Kidney epithelial cell (primary cell): ENCODE results near the gene KNDC1. TPM values are rescaled to one million over a fixed set of nuclear protein-coding genes. Genes with fewer than 3 reads are reported as not detected.

Source experiments
- DNase-seq: peaks from one replicate; pipeline ENCODE4 v3.0.0-alpha.2; 2010; ENCODE audit warnings: low read depth
- H3K27me3 ChIP-seq: 2 replicates; pipeline ENCODE4 v1.6.0; 2011; ENCODE audit warnings: low read length; ENCODE audit not compliant: control insufficient read depth, insufficient read depth
- H3K36me3 ChIP-seq: 2 replicates; pipeline ENCODE4 v1.5.1; 2011; ENCODE audit warnings: low read length; ENCODE audit not compliant: control insufficient read depth, insufficient read depth
- H3K4me3 ChIP-seq: 2 replicates; pipeline ENCODE4 v1.5.1; 2011; ENCODE audit warnings: low read depth, mild to moderate bottlenecking, control low read depth, low read length
- CTCF ChIP-seq: IDR thresholded peaks from 2 replicates; pipeline ENCODE4 v1.5.1; 2011; ENCODE audit warnings: mild to moderate bottlenecking, moderate library complexity, low read length, control low read depth, inconsistent platforms; ENCODE audit not compliant: insufficient read depth, poor library complexity, severe bottlenecking
- total RNA-seq: library from RNA; depleted of rRNA; stranded (reverse); fragments of >200 nt; gene quantifications from 2 replicates; pipeline ENCODE4 v1.2.3, GENCODE V29; 2015

Gene KNDC1
- total RNA-seq, 1 donor from 2014 or later, result 0.13 TPM

- no peak for TF ChIP-seq CTCF
- Histone ChIP-seq H3K36me3 (no peaks in the 10 kb centered on the region), H3K4me3 (no peak overlapping the region), H3K27me3 (peaks cover 62% of the 10 kb centered on the region)
- DNase-seq, result no peak
Observed at GRCh38 chr10:133162178-133162909, 2.3 kb downstream of the KNDC1 start.

GRCh38 chr10:133162910-133163856, 3.2 kb downstream of the KNDC1 start:
- no peak for TF ChIP-seq CTCF
- peaks cover 57% of the 10 kb centered on the region for H3K27me3 ChIP-seq
- DNase-seq, result no peak
- H3K4me3 ChIP-seq, result no peak overlapping the region
- no peaks in the 10 kb centered on the region for H3K36me3 ChIP-seq

GRCh38 chr10:133163889-133164815, 4.1 kb downstream of the KNDC1 start:
- no peak for DNase-seq
- no peak for TF ChIP-seq CTCF
- Histone ChIP-seq H3K27me3 (peaks cover 50% of the 10 kb centered on the region), H3K36me3 (no peaks in the 10 kb centered on the region), H3K4me3 (no peak overlapping the region)

- no peak for DNase-seq
- no peaks in the 10 kb centered on the region for H3K36me3 ChIP-seq
- peaks cover 45% of the 10 kb centered on the region for H3K27me3 ChIP-seq
- no peak for TF ChIP-seq CTCF
- no peak overlapping the region for H3K4me3 ChIP-seq
Observed at GRCh38 chr10:133164816-133165555, 5.0 kb downstream of the KNDC1 start.
